HEK293T (cell line): ENCODE data around the gene ZDHHC7.
"Not testable (repeated sequence)": the region's sequence is repeated elsewhere in the genome, so short reads cannot be mapped to it uniquely, and the experiment has no call there.

Source experiments
- CTCF ChIA-PET: fragments of 350-600 bp; formaldehyde crosslinking; extraction: SDS; loops from one replicate; lab custom pipeline; 2021; ENCODE audit warnings: antibody characterized with exemption, inconsistent platforms; lab: Yijun Ruan, JAX
- POLR2A ChIA-PET: fragments of 350-600 bp; formaldehyde crosslinking; extraction: SDS; loops from one replicate; lab custom pipeline; 2020; ENCODE audit warnings: antibody characterized with exemption, inconsistent platforms; lab: Yijun Ruan, JAX
- DNase-seq: peaks from one replicate; pipeline ENCODE4 v3.0.0; 2012; ENCODE audit warnings: mixed read lengths; ENCODE audit errors: extremely low spot score
- ARNT ChIP-seq: fragments of 450-650 bp; IDR thresholded peaks from 2 replicates; pipeline ENCODE4 v1.6.1; 2017; ENCODE audit warnings: mild to moderate bottlenecking
- BHLHE40 ChIP-seq: fragments of 450-650 bp; IDR thresholded peaks from 2 replicates; pipeline ENCODE4 v1.6.1; 2016; ENCODE audit warnings: mild to moderate bottlenecking, moderate library complexity, borderline replicate concordance
- CTBP1 ChIP-seq: fragments of 450-650 bp; IDR thresholded peaks from 2 replicates; pipeline ENCODE4 v1.6.1; 2016; ENCODE audit warnings: borderline replicate concordance
- ELF4 ChIP-seq: fragments of 450-650 bp; IDR thresholded peaks from 2 replicates; pipeline ENCODE4 v1.6.1; 2017; ENCODE audit warnings: antibody characterized with exemption
- FOXA1 ChIP-seq: fragments of 450-650 bp; IDR thresholded peaks from 2 replicates; pipeline ENCODE4 v1.6.1; 2016; ENCODE audit warnings: mild to moderate bottlenecking
- FOXK2 ChIP-seq: fragments of 450-650 bp; IDR thresholded peaks from 2 replicates; pipeline ENCODE4 v1.6.1; 2016; ENCODE audit warnings: mild to moderate bottlenecking
- FOXM1 ChIP-seq: fragments of 450-650 bp; IDR thresholded peaks from 2 replicates; pipeline ENCODE4 v1.6.1; 2017; ENCODE audit warnings: mild to moderate bottlenecking, borderline replicate concordance
- HDGF ChIP-seq: fragments of 450-650 bp; IDR thresholded peaks from 2 replicates; pipeline ENCODE4 v1.6.1; 2017; ENCODE audit warnings: antibody characterized with exemption, borderline replicate concordance
- L3MBTL2 ChIP-seq: fragments of 450-650 bp; conservative IDR thresholded peaks from 2 replicates; pipeline ENCODE4 v1.6.1; 2016; ENCODE audit warnings: mild to moderate bottlenecking
- LEF1 ChIP-seq: fragments of 450-650 bp; IDR thresholded peaks from 2 replicates; pipeline ENCODE4 v1.6.1; 2017; ENCODE audit warnings: mild to moderate bottlenecking, borderline replicate concordance
- NFRKB ChIP-seq: fragments of 450-650 bp; IDR thresholded peaks from 2 replicates; pipeline ENCODE4 v1.6.1; 2016; ENCODE audit warnings: mild to moderate bottlenecking, moderate library complexity
- SP1 ChIP-seq: fragments of 450-650 bp; IDR thresholded peaks from 2 replicates; pipeline ENCODE4 v1.6.1; 2017
- SUZ12 ChIP-seq: fragments of 450-650 bp; IDR thresholded peaks from 2 replicates; pipeline ENCODE4 v1.6.1; 2016; ENCODE audit warnings: mild to moderate bottlenecking
- TARDBP ChIP-seq: fragments of 450-650 bp; IDR thresholded peaks from 2 replicates; pipeline ENCODE4 v1.6.1; 2016
- ZNF384 ChIP-seq: fragments of 450-650 bp; IDR thresholded peaks from 2 replicates; pipeline ENCODE4 v1.6.1; 2016
- TF ChIP-seq, protein P1 (sequence below): fragments of 450-650 bp; IDR thresholded peaks from 2 replicates; pipeline ENCODE4 v1.6.1; 2016

The ZDHHC7 gene

DNA sequence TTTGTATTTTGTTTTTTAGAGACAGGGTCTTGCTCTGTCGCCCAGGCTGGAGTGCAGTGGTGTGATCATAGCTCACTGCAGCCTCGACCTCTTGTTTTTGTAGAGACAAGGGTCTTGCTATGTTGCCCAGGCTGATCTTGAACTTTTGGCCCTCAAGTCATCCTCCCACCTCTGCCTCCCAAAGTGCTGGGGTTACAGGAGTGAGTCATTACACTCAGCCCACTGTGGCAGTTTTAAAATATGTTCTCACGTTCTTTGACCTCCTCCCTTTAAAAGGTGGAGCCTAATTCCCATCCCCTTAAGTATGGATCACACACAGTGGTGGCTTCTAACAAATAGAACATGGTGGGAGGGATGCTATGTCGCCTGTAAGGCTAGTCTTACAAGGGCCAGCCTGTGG lies 67.7 kb downstream of the ZDHHC7 start:
- DNase-seq = no peak
- CTCF ChIA-PET = no interaction called here
- POLR2A ChIA-PET = no interaction called here
- TF ChIP-seq HDGF = no peak
- TF ChIP-seq ZNF384 = no peak
- TF ChIP-seq NFRKB = no peak
- no peak for TF ChIP-seq L3MBTL2
- no peak for TF ChIP-seq CTBP1
- TF ChIP-seq FOXK2 = no peak
- no peak for TF ChIP-seq FOXA1
- TF ChIP-seq, protein P1, sequence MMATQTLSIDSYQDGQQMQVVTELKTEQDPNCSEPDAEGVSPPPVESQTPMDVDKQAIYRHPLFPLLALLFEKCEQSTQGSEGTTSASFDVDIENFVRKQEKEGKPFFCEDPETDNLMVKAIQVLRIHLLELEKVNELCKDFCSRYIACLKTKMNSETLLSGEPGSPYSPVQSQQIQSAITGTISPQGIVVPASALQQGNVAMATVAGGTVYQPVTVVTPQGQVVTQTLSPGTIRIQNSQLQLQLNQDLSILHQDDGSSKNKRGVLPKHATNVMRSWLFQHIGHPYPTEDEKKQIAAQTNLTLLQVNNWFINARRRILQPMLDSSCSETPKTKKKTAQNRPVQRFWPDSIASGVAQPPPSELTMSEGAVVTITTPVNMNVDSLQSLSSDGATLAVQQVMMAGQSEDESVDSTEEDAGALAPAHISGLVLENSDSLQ = no peak
- TF ChIP-seq LEF1 = no peak
- no peak for TF ChIP-seq FOXM1
- TF ChIP-seq SP1 = no peak
- no peak for TF ChIP-seq ELF4
- no peak for TF ChIP-seq TARDBP
- no peak for TF ChIP-seq SUZ12
- TF ChIP-seq BHLHE40 = no peak
- TF ChIP-seq ARNT = no peak

DNA sequence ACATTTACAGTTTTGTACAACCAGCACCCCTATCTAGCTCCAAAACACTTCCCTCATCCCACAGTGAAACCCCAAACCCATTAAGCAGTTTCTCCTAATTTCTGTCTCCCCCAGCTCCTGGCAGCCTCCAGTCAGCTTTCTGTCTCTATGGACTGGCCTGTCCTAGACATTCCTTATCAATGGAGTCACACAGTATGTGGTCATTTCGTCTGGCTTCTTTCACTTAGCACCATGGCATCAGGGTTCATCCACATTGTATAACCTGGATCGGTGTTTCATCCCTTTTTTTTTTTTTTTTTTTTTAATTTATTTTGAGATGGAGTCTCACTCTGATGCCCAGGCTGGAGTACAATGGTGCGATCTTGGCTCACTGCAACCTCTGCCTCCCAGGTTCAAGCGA lies 68.5 kb downstream of the ZDHHC7 start:
- POLR2A ChIA-PET = no interaction called here
- CTCF ChIA-PET = interaction anchor here (0.9 kb wide), 1 partner anchor 9 kb away, joined by 5 read pairs; no protein-coding TSS in a partner anchor
- TF ChIP-seq SUZ12 = no peak
- TF ChIP-seq CTBP1 = no peak
- no peak for TF ChIP-seq FOXM1
- TF ChIP-seq ELF4 = no peak
- no peak for TF ChIP-seq LEF1
- TF ChIP-seq BHLHE40 = no peak
- no peak for TF ChIP-seq NFRKB
- TF ChIP-seq HDGF = no peak
- no peak for TF ChIP-seq ARNT
- TF ChIP-seq TARDBP = no peak
- no peak for TF ChIP-seq FOXK2
- TF ChIP-seq SP1 = no peak
- TF ChIP-seq, protein P1 = no peak
- no peak for TF ChIP-seq FOXA1
- TF ChIP-seq ZNF384 = no peak
- no peak for TF ChIP-seq L3MBTL2
- no peak for DNase-seq

DNA sequence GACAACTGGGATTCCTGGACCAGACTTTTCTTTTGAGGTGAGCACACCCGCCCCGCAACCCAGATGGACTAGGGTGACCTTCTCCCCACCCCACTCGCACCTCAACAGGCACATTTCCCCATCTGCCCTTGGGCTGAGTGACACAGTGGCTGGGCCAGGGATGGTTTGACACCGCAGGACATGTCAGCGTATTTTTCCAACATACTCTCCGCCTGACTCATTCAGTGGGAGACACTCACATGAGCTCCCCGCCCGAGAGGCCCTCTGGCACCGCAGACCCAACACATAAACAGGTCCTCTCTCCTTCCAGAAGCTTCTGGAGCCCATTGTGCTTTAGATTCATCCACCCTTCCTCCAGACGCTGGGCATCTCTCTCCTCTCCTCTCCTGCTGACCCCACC lies 69.4 kb downstream of the ZDHHC7 start:
- DNase-seq = no peak
- no peak for TF ChIP-seq BHLHE40
- no peak for TF ChIP-seq FOXK2
- TF ChIP-seq, protein P1 = no peak
- ChIA-PET CTCF (interaction anchor here (0.9 kb wide), 1 partner anchor 10 kb away, joined by 5 read pairs; no protein-coding TSS in a partner anchor), POLR2A (no interaction called here)

DNA sequence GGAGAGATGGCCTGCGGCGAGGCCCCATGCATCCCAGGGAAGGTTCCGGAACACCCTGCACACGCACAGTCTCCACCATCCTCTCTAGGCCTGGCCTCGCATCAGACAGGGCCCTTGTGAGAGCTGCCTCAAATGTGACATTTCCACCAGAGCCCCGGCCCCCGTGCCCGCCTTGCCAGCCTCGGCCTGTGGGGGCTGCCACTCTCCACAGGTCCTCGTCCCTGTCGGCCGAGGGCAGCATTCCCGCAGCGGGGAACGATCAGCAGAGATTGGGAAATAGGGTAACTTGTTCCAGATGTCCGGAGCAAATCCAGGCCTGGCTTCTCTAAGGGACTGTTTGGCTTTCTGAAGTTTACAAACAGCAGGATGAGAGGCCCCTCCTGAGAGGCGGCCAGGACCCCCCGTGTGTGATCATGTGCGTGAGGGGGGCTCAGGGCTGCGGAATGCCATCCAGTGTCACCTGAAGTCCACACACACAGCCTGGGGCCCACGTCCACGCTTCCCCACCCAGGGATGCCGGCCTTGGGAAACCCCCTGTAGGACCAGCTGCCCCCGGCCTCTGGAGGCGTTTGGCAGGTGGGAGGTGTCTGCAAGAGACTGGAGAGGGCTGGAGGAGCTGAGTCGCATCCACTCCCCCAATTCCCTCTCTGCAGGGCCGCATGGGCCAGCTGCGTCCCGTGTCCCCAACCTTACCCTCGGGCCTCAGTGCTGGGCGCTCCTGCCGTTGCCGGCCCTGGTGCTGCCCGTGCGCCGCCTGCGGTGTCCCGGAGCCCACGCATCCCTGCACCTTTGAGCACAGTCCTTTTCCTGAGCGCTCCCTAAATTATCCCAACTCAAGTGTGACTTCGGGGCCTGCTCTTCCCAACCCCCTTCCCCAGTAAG lies 70.4 kb downstream of the ZDHHC7 start:
- DNase-seq = no peak
- POLR2A ChIA-PET = no interaction called here
- CTCF ChIA-PET = interaction anchor here (0.6 kb wide), 1 partner anchor 704 kb away, joined by 3 read pairs; no protein-coding TSS in a partner anchor
- TF ChIP-seq NFRKB (no peak), TARDBP (no peak), LEF1 (no peak), SUZ12 (no peak), ZNF384 (no peak), FOXK2 (no peak), ELF4 (no peak), BHLHE40 (no peak)
- TF ChIP-seq, protein P1 = no peak

DNA sequence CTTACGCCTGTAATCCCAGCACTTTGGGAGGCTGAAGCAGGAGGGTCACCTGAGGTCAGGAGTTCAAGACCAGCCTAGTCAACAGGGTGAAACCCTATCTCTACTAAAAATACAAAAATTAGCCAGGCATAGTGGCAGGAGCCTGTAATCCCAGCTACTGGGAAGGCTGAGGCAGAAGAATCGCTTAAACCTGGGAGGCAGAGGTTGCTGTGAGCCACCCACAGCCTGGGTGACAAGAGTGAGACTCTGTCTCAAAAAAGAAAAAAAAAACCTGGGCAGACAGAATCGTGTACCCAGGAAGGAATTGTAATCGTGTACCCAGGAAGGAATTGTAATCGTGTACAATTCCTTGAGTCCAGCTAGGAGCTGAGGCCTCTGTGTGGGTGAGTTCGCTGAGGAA lies 72.7 kb downstream of the ZDHHC7 start:
- POLR2A ChIA-PET, DNase-seq: not testable (repeated sequence)
- CTCF ChIA-PET = interaction anchor here (0.6 kb wide), 1 partner anchor 12 kb away, joined by 3 read pairs; no protein-coding TSS in a partner anchor
